Ishikawa (cell line): Measurements from ENCODE around the gene PCYT1A.
A peak's percentile ranks its signal among the peaks of the same experiment; 100 is the strongest.

Experiments used
- CEBPB ChIP-seq: IDR thresholded peaks from 2 replicates; pipeline ENCODE4 v1.6.1; 2012
- CREB1 ChIP-seq: IDR thresholded peaks from 2 replicates; pipeline ENCODE4 v1.6.1; 2012; ENCODE audit warnings: low read depth
- EGR1 ChIP-seq: IDR thresholded peaks from 2 replicates; pipeline ENCODE4 v1.6.1; 2012
- EP300 ChIP-seq: IDR thresholded peaks from 2 replicates; pipeline ENCODE4 v1.6.1; 2012; ENCODE audit warnings: borderline replicate concordance
- FOXM1 ChIP-seq: IDR thresholded peaks from 2 replicates; pipeline ENCODE4 v1.6.1; 2012; ENCODE audit warnings: low read depth, borderline replicate concordance
- NFIC ChIP-seq: IDR thresholded peaks from 2 replicates; pipeline ENCODE4 v1.6.1; 2012
- RAD21 ChIP-seq: IDR thresholded peaks from 2 replicates; pipeline ENCODE4 v1.6.1; 2012; ENCODE audit warnings: low read depth
- TAF1 ChIP-seq: IDR thresholded peaks from 2 replicates; pipeline ENCODE4 v1.6.1; 2012; ENCODE audit warnings: low read depth, mild to moderate bottlenecking
- TCF12 ChIP-seq: IDR thresholded peaks from 2 replicates; pipeline ENCODE4 v1.6.1; 2012; ENCODE audit warnings: low read depth
- TEAD4 ChIP-seq: IDR thresholded peaks from 2 replicates; pipeline ENCODE4 v1.6.1; 2012
- YY1 ChIP-seq: IDR thresholded peaks from 2 replicates; pipeline ENCODE4 v1.6.1; 2012; ENCODE audit warnings: low read depth
- ZBTB7A ChIP-seq: IDR thresholded peaks from 2 replicates; pipeline ENCODE4 v1.6.1; 2012; ENCODE audit warnings: low read depth
- TF ChIP-seq, protein P1 (sequence below): IDR thresholded peaks from 2 replicates; pipeline ENCODE4 v1.6.1; 2012
- TF ChIP-seq, protein P2 (sequence below): IDR thresholded peaks from 2 replicates; pipeline ENCODE4 v1.6.1; 2012; ENCODE audit warnings: low read depth, mild to moderate bottlenecking
- TF ChIP-seq, protein P3 (sequence below): IDR thresholded peaks from 2 replicates; pipeline ENCODE4 v1.6.1; 2012

Gene PCYT1A

DNA sequence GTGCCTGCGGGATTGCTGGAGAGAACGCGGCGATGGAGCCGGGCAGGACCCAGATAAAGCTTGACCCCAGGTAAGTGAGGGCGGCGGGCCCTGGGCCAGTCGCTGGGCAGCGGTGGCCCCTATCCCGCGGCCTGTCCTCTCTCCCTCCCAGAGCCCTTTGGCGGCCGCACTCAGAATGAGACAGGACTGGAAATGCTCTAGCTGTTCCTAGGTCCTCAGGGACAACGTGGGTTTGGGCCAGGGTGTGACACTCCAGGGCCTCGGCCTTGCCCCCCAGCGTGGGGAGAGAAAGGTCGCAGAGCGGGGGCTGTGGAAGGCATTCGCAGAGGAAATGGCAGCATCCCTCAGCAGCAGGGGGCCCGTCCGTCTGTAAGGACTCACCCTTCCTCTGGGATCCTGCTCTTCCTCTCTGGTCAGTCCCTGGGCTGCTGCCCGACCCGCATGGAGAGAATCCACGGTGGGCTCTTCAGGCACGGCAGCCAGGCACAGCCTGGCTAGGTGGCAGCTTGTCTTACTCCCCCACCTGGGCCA lies 70.8 kb downstream of the PCYT1A start:
- TF ChIP-seq ZBTB7A (peak; percentile 1; the same call in 1 of the 2 replicates), CEBPB (no peak)

DNA sequence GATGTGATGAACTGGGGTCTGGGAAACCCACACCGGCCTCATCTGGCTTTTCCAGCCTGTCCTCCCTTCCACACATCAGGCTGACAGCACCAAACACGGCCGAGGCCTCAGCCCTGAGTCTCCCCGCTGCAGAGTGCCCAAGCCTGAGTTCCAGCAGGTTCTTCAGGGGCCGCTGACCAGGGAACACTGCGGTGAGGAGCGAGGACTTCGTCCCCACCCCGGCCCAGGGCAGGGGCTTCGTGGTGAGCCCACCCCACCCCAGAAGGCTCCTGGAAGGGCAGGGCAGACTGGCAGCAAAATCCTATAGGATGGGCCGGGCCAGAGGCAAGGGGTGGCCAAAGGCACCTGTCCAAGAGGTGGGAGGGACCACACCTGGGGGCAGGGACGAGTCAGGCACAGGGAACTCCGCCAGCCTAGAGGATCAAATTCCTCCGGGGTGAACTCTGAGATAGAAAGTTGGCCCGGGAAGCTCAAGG lies 71.4 kb downstream of the PCYT1A start, which contains the start of gene SLC51A:
SLC51A (plus strand) TSS at position 446 of the 476 bp plus-strand sequence. CDS start 179 bp downstream, outside the sequence.
- TF ChIP-seq RAD21, result no peak; the same call in 1 of the 2 replicates
- TF ChIP-seq, protein P1, sequence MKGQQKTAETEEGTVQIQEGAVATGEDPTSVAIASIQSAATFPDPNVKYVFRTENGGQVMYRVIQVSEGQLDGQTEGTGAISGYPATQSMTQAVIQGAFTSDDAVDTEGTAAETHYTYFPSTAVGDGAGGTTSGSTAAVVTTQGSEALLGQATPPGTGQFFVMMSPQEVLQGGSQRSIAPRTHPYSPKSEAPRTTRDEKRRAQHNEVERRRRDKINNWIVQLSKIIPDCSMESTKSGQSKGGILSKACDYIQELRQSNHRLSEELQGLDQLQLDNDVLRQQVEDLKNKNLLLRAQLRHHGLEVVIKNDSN, result no peak
- TF ChIP-seq NFIC, result peak; percentile 83
- no peak for TF ChIP-seq YY1
- TF ChIP-seq TAF1, result peak; percentile 35; the same call in 1 of the 2 replicates
- TF ChIP-seq TCF12, result no peak
- no peak for TF ChIP-seq FOXM1
- no peak for TF ChIP-seq CREB1
- TF ChIP-seq, protein P2, sequence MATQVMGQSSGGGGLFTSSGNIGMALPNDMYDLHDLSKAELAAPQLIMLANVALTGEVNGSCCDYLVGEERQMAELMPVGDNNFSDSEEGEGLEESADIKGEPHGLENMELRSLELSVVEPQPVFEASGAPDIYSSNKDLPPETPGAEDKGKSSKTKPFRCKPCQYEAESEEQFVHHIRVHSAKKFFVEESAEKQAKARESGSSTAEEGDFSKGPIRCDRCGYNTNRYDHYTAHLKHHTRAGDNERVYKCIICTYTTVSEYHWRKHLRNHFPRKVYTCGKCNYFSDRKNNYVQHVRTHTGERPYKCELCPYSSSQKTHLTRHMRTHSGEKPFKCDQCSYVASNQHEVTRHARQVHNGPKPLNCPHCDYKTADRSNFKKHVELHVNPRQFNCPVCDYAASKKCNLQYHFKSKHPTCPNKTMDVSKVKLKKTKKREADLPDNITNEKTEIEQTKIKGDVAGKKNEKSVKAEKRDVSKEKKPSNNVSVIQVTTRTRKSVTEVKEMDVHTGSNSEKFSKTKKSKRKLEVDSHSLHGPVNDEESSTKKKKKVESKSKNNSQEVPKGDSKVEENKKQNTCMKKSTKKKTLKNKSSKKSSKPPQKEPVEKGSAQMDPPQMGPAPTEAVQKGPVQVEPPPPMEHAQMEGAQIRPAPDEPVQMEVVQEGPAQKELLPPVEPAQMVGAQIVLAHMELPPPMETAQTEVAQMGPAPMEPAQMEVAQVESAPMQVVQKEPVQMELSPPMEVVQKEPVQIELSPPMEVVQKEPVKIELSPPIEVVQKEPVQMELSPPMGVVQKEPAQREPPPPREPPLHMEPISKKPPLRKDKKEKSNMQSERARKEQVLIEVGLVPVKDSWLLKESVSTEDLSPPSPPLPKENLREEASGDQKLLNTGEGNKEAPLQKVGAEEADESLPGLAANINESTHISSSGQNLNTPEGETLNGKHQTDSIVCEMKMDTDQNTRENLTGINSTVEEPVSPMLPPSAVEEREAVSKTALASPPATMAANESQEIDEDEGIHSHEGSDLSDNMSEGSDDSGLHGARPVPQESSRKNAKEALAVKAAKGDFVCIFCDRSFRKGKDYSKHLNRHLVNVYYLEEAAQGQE, result no peak
- peak; percentile 77 for TF ChIP-seq ZBTB7A
- no peak for TF ChIP-seq EGR1
- no peak for TF ChIP-seq CEBPB
- TF ChIP-seq TEAD4, result no peak
- no peak for TF ChIP-seq EP300
- TF ChIP-seq, protein P3, sequence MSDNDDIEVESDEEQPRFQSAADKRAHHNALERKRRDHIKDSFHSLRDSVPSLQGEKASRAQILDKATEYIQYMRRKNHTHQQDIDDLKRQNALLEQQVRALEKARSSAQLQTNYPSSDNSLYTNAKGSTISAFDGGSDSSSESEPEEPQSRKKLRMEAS, result peak; percentile 53; the same call in 1 of the 2 replicates

DNA sequence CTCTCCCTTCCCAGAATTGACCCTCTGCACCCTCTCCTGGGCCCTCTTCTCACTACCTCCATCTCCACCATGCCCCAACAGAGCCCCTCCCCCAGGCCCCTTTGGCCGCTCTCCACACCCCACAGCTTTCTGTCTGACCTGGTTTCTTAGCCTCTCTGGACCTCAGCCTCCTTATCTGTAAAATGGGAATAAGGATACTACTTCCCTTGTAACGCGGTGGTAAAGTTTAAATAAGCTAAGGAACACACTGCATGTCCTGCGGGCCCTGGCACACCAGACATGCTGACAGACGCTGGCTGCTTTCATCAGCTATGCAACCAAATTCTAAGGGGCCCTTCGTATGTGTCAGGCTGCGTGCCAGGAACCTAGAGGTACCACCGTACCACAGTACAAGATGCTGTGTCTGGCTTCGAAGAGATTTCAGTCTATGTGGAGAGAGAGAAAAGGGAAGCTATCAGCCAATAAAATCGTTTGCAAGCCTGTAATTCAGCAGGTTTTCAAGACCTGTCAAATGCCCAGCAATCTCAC lies 72.0 kb downstream of the PCYT1A start:
- no peak for TF ChIP-seq CEBPB
- TF ChIP-seq, protein P1, result no peak
- TF ChIP-seq TAF1, result no peak

DNA sequence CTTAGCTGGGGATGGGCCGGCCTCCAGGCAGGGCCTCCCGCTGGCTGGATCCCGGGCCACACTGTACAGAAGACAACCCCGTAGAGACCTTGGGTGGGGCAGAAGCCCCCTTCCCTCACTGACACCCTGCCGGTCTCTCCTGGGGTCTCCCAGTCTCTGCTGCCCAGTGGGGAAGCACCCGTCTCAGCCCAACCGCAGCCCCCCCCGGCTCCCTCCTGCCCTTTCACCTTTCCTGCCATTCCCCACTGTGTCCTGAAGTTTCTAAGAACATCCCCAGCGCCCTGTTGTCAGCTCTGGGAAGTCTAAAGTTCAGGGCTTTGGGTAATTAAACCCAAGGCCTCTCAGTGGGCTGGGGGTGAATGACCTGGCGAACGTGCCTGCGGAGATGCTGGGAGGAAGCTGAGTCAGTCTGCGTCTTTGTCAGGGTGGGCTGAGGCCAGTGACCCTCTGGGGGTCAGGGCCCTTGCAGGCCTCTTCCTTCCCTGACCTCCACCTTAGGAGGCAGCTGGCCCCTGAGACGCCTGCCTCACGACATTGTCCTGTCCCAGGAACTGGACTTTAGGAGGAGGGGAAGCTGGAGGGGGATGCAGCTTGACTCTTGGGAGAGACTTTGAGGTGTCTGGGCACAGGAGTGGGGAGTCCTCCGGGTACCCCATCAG lies 72.6 kb downstream of the PCYT1A start:
- TF ChIP-seq NFIC, result no peak
- TF ChIP-seq, protein P3, result no peak
- TF ChIP-seq, protein P1, result no peak
- TF ChIP-seq, protein P2, result no peak
- no peak for TF ChIP-seq EP300
- TF ChIP-seq FOXM1, result no peak
- TF ChIP-seq YY1, result no peak
- TF ChIP-seq EGR1, result no peak
- TF ChIP-seq TCF12, result no peak
- no peak for TF ChIP-seq CEBPB
- TF ChIP-seq TEAD4, result no peak
- no peak for TF ChIP-seq RAD21
- TF ChIP-seq TAF1, result no peak
- TF ChIP-seq CREB1, result no peak
- no peak for TF ChIP-seq ZBTB7A
